Adrenal gland (tissue), 19 donors: ENCODE measurements around the gene TEX44. TPM values are rescaled to one million over a fixed set of nuclear protein-coding genes. Genes with fewer than 3 reads are reported as not detected.

Source experiments
- DNase-seq, 7 donors: peaks; one replicate each; pipeline ENCODE4 v3.0.0-alpha.2; 2019 to 2020
- H3K27ac ChIP-seq, 5 donors: fragments of 200-600 bp; sonication (generic) in 4 of 5; 1 replicate in 3 of 5; 2 replicates in 2 of 5; pipeline versions ENCODE4 v1.5.1 to v1.8.0; 2016 to 2020; ENCODE audit warnings: mild to moderate bottlenecking in 1 of 5
- H3K27me3 ChIP-seq: fragments of 200-600 bp; 2 replicates; pipeline ENCODE4 v1.8.0; 2021
- H3K36me3 ChIP-seq, 2 donors: fragments of 200-600 bp; replicated peaks in 1 of 2; 1 replicate in 1 of 2; 2 replicates in 1 of 2; pipeline versions ENCODE4 v1.5.1 to v1.8.0; 2018 to 2022
- H3K4me1 ChIP-seq, 2 donors: fragments of 200-600 bp; replicated peaks in 1 of 2; 1 replicate in 1 of 2; 2 replicates in 1 of 2; pipeline versions ENCODE4 v1.5.1 to v1.8.0; 2018 to 2021
- H3K4me3 ChIP-seq, 4 donors: fragments of 200-600 bp; sonication (generic) in 3 of 4; one replicate each; pipeline ENCODE4 v1.5.1; 2016 to 2018
- H3K9me3 ChIP-seq, 3 donors: fragments of 200-600 bp; sonication (generic) in 1 of 3; replicated peaks in 1 of 3; 1 replicate in 2 of 3; 2 replicates in 1 of 3; pipeline versions ENCODE4 v1.5.1 to v1.8.0; 2016 to 2021
- POLR2A ChIP-seq, 2 donors: fragments of 450-650 bp; IDR thresholded peaks; one replicate each; pipeline ENCODE4 v1.6.1; 2017; ENCODE audit warnings: antibody characterized with exemption in 2 of 2, mild to moderate bottlenecking in 2 of 2, moderate library complexity in 1 of 2
- WGBS, 4 donors: extraction: QIAGEN DNeasy Blood & Tissue Kit in 2 of 4; methylation state at CpG; one replicate each; pipeline versions ENCODE4 v1.1.5 to v1.1.7; 2013 to 2017; 5-methylcytosine and 5-hydroxymethylcytosine counted together
- intact Hi-C, 2 donors: fragments of 100-400 bp; cut with DNase I; formaldehyde crosslinking; loops; one replicate each; pipeline versions ENCODE4 v1.14.1 to v1.15.0; 2022 to 2023
- long read RNA-seq, 10 donors: library from polyadenylated mRNA in 3 of 10; unstranded in 2 of 10; stranded (forward) in 1 of 10; transcript quantifications; one replicate each; pipeline ENCODE4 v2.0.0 and lab custom pipeline, GENCODE V29; 2021 to 2026
- polyA plus RNA-seq, 3 donors: library from polyadenylated mRNA; stranded (reverse); fragments of 200-250 nt in 2 of 3; fragments of 350-450 nt in 1 of 3; fragmentation: Illumina TruSeq in 1 of 3; extraction: RNeasy Lipid Tissue Mini Kit (QIAGEN cat#74804) in 1 of 3; gene quantifications; one replicate each; pipeline ENCODE4 v1.2.3, GENCODE V29; 2013 to 2014
- total RNA-seq, 9 donors: library from RNA; depleted of rRNA in 4 of 9; stranded (reverse); fragments of >200 nt in 4 of 9; fragments of 120-200 nt in 1 of 9; fragmentation: NEBNext Ultra II Directional in 1 of 9; extraction: Animal tissue kit (Norgen Biotek cat#: 25700) in 1 of 9; gene quantifications; one replicate each; pipeline versions ENCODE4 v1.1.0 to v1.2.4, GENCODE V29; 2013 to 2023
- TF ChIP-seq, protein P1 (sequence below), 6 experiments: fragments of 450-650 bp in 4 of 6; fragments of 200-600 bp in 2 of 6; sonication (generic) in 1 of 6; IDR thresholded peaks; 1 replicate in 5 of 6; 2 replicates in 1 of 6; pipeline versions ENCODE4 v1.5.1 to v1.8.0; 2016 to 2021; ENCODE audit warnings: antibody characterized with exemption in 6 of 6, mild to moderate bottlenecking in 2 of 6, moderate library complexity in 1 of 6
- donor health status: healthy with polysubstance abuse.
- donor health status: Bipolar disorder and iron deficiency.
- donor health status: DM: yes; HTN: yes; CAD: no.
- donor health status: DM: no; HTN: no; CAD: no.
- donor health status: DM: no; HTN: no; CAD: no.
- donor health status: DM: yes; HTN: yes; CAD: no.

Gene TEX44
- total RNA-seq (not detected), polyA plus RNA-seq (not detected)
- long read RNA-seq, donor 1, result 0 reads
- long read RNA-seq, donor 2, result 0 reads
- long read RNA-seq, donor 3, result 0 reads
- long read RNA-seq, donor 4, result 0 reads
- long read RNA-seq, donor 5, result 0 reads
- long read RNA-seq, donor 6, result 0 reads
- long read RNA-seq, donor 7, result 0 reads
- long read RNA-seq, donor 8, result 0 reads
- long read RNA-seq, donor 9, result 0 reads
- long read RNA-seq, donor 10, result 0 reads

DNA sequence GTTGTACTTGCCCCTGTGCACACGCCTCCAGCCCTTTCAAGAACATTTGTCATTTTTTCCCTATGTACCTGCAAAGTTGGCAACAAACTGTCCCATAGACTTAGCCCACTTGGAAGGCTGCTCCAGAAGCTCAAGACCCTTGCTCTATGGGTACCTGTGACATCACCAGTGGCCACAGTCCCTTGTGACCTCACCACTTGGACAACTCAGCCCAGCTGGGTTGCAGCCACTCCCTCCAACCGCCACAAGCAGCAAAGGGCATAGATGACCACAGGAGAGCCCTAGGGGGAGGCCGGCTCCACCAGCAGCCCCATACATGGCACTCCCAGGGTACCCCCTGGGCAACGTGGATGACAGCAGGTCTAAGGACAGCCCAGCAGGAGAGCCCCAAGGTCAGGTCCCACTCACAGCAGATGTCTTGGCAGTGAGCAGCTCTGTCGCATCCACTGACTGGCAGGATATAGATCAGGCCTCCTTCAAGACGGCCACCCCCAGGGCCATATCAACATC, at the start of gene TEX44:
Gene TEX44, plus strand, starts transcription at position 229 of the 510 bp plus-strand sequence. Its CDS starts 88 bp downstream, at position 317.
- Histone ChIP-seq H3K4me3 (no peak within 1 kb of the TSS), H3K27ac (no peak within 1 kb of the TSS), H3K9me3 (no peaks in the 10 kb centered on the region), H3K27me3 (no peaks in the 10 kb centered on the region), H3K4me1 (no peaks in the 10 kb centered on the region), H3K36me3 (no peaks in the 10 kb centered on the region)
- intact Hi-C loops, result no loop called here
- WGBS, 4 donors, result 76 to 94% (median 80%) methylated on average over 4 to 6 of the region's 6 CpGs
- no peak for DNase-seq
- TF ChIP-seq POLR2A (IDR thresholded peaks at IDR 0.05), result no peak
- TF ChIP-seq, protein P1, sequence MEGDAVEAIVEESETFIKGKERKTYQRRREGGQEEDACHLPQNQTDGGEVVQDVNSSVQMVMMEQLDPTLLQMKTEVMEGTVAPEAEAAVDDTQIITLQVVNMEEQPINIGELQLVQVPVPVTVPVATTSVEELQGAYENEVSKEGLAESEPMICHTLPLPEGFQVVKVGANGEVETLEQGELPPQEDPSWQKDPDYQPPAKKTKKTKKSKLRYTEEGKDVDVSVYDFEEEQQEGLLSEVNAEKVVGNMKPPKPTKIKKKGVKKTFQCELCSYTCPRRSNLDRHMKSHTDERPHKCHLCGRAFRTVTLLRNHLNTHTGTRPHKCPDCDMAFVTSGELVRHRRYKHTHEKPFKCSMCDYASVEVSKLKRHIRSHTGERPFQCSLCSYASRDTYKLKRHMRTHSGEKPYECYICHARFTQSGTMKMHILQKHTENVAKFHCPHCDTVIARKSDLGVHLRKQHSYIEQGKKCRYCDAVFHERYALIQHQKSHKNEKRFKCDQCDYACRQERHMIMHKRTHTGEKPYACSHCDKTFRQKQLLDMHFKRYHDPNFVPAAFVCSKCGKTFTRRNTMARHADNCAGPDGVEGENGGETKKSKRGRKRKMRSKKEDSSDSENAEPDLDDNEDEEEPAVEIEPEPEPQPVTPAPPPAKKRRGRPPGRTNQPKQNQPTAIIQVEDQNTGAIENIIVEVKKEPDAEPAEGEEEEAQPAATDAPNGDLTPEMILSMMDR (IDR thresholded peaks at IDR 0.05), result no peak

GRCh38 chr2:231545105-231545902, 47.4 kb upstream of the TEX44 start:
- WGBS, 4 donors, result 36 to 54% (median 42%) methylated on average over 11 to 14 of the region's 14 CpGs
- DNase-seq, result peak in 6 of 7 donors; percentile 37 to 67 (median 44)
- intact Hi-C loops, result no loop called here
- Histone ChIP-seq H3K36me3 (no peaks in the 10 kb centered on the region), H3K4me1 (peaks cover 0 to 5% of the 10 kb centered on the region in 2 donors), H3K9me3 (no peaks in the 10 kb centered on the region), H3K27me3 (no peaks in the 10 kb centered on the region), H3K4me3 (no peak overlapping the region), H3K27ac (peak overlapping the region in 3 of 5 donors; percentile 27 to 84 (median 32))
- TF ChIP-seq, protein P1 (IDR thresholded peaks at IDR 0.05), result no peak
- TF ChIP-seq POLR2A (IDR thresholded peaks at IDR 0.05), result no peak

- Histone ChIP-seq H3K4me3 (no peak overlapping the region), H3K36me3 (no peaks in the 10 kb centered on the region), H3K9me3 (no peaks in the 10 kb centered on the region), H3K4me1 (peaks cover 0 to 5% of the 10 kb centered on the region in 2 donors), H3K27ac (peak overlapping the region in 2 of 5 donors; percentile 27 to 84), H3K27me3 (no peaks in the 10 kb centered on the region)
- TF ChIP-seq, protein P1 (IDR thresholded peaks at IDR 0.05), result no peak
- no peak for TF ChIP-seq POLR2A (IDR thresholded peaks at IDR 0.05)
- DNase-seq, result no peak
- intact Hi-C loops, result no loop called here
- 75 to 83% (median 78%) methylated on average over 13 of the region's 13 CpGs for WGBS, 4 donors
Observed at GRCh38 chr2:231546014-231546715, 46.5 kb upstream of the TEX44 start.
